IMR-90 (cell line): ENCODE measurements around the gene LARP1B. TPM values are rescaled to one million over a fixed set of nuclear protein-coding genes. Genes with fewer than 3 reads are reported as not detected.

ENCODE experiments used
- ATAC-seq: fragments of 200-7000 bp; cut with Tn5 transposase; 2 replicates; pipeline ENCODE4 v1.9.1; 2020; ENCODE audit warnings: low read depth, mild to moderate bottlenecking, moderate library complexity
- BruUV-seq: library from RNA; stranded (reverse); fragments of 400-500 nt; replicated peaks from 2 replicates; lab custom pipeline; 2021; lab: Mats Ljungman, UMichigan
- CTCF ChIA-PET: fragments of 300-600 bp; formaldehyde crosslinking; extraction: SDS; loops from one replicate; lab custom pipeline; 2021; ENCODE audit warnings: antibody characterized with exemption; lab: Yijun Ruan, JAX
- POLR2A ChIA-PET: fragments of 300-600 bp; sonication (Branson Sonifier 250); formaldehyde crosslinking; loops from one replicate; lab custom pipeline; 2022; ENCODE audit warnings: antibody characterized with exemption; ENCODE audit not compliant: unreplicated experiment; lab: Charles Lee
- DNase-seq: peaks from one replicate; pipeline ENCODE4 v3.0.0; 2013
- H2AFZ ChIP-seq: replicated peaks from 2 replicates; pipeline ENCODE3; 2013; ENCODE audit warnings: low read length, mild to moderate bottlenecking; ENCODE audit not compliant: poor library complexity
- H2AK5ac ChIP-seq: 2 replicates; pipeline ENCODE4 v1.6.1; 2013; ENCODE audit warnings: low read depth, low read length, inconsistent platforms
- H2AK9ac ChIP-seq: replicated peaks from 2 replicates; pipeline ENCODE3; 2013; ENCODE audit warnings: mild to moderate bottlenecking, low read depth, low read length, moderate library complexity; ENCODE audit not compliant: poor library complexity
- H2BK120ac ChIP-seq: 2 replicates; pipeline ENCODE4 v1.6.1; 2013; ENCODE audit warnings: low read depth, low read length, inconsistent platforms
- H2BK15ac ChIP-seq: 3 replicates; pipeline ENCODE4 v1.6.1; 2013; ENCODE audit warnings: low read depth, low read length, inconsistent platforms
- H2BK20ac ChIP-seq: 2 replicates; pipeline ENCODE4 v1.6.1; 2013; ENCODE audit warnings: low read depth, mild to moderate bottlenecking, inconsistent platforms, low read length, moderate library complexity
- H2BK5ac ChIP-seq: 2 replicates; pipeline ENCODE4 v1.6.1; 2013; ENCODE audit warnings: mild to moderate bottlenecking, low read depth, low read length, inconsistent platforms; ENCODE audit not compliant: poor library complexity, severe bottlenecking
- H3K14ac ChIP-seq: replicated peaks from 2 replicates; pipeline ENCODE4 v1.6.1; 2013; ENCODE audit warnings: low read depth, low read length, inconsistent platforms
- H3K18ac ChIP-seq: 2 replicates; pipeline ENCODE4 v1.6.1; 2013; ENCODE audit warnings: low read depth, low read length, control low read depth
- H3K23ac ChIP-seq: 2 replicates; pipeline ENCODE4 v1.6.1; 2013; ENCODE audit warnings: low read depth, low read length, inconsistent platforms
- H3K27ac ChIP-seq: 2 replicates; pipeline ENCODE4 v1.5.1; 2013; ENCODE audit warnings: mild to moderate bottlenecking, control low read depth, low read length; ENCODE audit not compliant: insufficient read depth
- H3K27me3 ChIP-seq: 2 replicates; pipeline ENCODE4 v1.6.1; 2013; ENCODE audit warnings: low read length; ENCODE audit not compliant: control insufficient read depth, insufficient read depth
- H3K36me3 ChIP-seq: 2 replicates; pipeline ENCODE4 v1.6.1; 2013; ENCODE audit warnings: low read length, mixed read lengths; ENCODE audit not compliant: control insufficient read depth, insufficient read depth
- H3K4ac ChIP-seq: 2 replicates; pipeline ENCODE4 v1.6.1; 2013; ENCODE audit warnings: low read depth, low read length, inconsistent platforms
- H3K4me1 ChIP-seq: 2 replicates; pipeline ENCODE4 v1.6.1; 2013; ENCODE audit warnings: low read length, mixed read lengths; ENCODE audit not compliant: control insufficient read depth, insufficient read depth
- H3K4me2 ChIP-seq: 2 replicates; pipeline ENCODE4 v1.6.1; 2013; ENCODE audit warnings: low read depth, mild to moderate bottlenecking, control low read depth, low read length, moderate library complexity
- H3K4me3 ChIP-seq: 2 replicates; pipeline ENCODE4 v1.5.1; 2013; ENCODE audit warnings: low read depth, mild to moderate bottlenecking, control low read depth, low read length, moderate library complexity; ENCODE audit not compliant: insufficient read depth
- H3K56ac ChIP-seq: 2 replicates; pipeline ENCODE4 v1.6.1; 2013; ENCODE audit warnings: low read length, inconsistent platforms; ENCODE audit not compliant: insufficient read depth; ENCODE audit errors: extremely low read depth
- H3K79me1 ChIP-seq, 2 experiments: 2 replicates each; pipeline ENCODE4 v1.6.1; 2013; ENCODE audit warnings: low read length in 2 of 2, inconsistent platforms in 1 of 2, low read depth in 1 of 2
- H3K9ac ChIP-seq: 2 replicates; pipeline ENCODE4 v1.6.1; 2013; ENCODE audit warnings: low read depth, low read length, control low read depth
- H3K9me1 ChIP-seq: 2 replicates; pipeline ENCODE4 v1.6.1; 2013; ENCODE audit warnings: low read length, inconsistent platforms; ENCODE audit not compliant: insufficient read depth
- H3K9me3 ChIP-seq: 2 replicates; pipeline ENCODE4 v1.6.1; 2013; ENCODE audit warnings: low read length; ENCODE audit not compliant: control insufficient read depth, insufficient read depth
- H4K20me1 ChIP-seq: 2 replicates; pipeline ENCODE4 v1.6.1; 2013; ENCODE audit warnings: low read length, inconsistent platforms; ENCODE audit not compliant: insufficient read depth
- H4K5ac ChIP-seq: 2 replicates; pipeline ENCODE4 v1.6.1; 2013; ENCODE audit warnings: mild to moderate bottlenecking, low read depth, low read length, control low read depth
- H4K8ac ChIP-seq, 2 experiments: 2 replicates each; pipeline ENCODE4 v1.6.1; 2013; ENCODE audit warnings: low read depth in 2 of 2, low read length in 2 of 2, control low read depth in 1 of 2, inconsistent platforms in 1 of 2
- H4K91ac ChIP-seq: 2 replicates; pipeline ENCODE4 v1.6.1; 2013; ENCODE audit warnings: low read depth, low read length, inconsistent platforms; ENCODE audit not compliant: insufficient read depth
- BHLHE40 ChIP-seq: fragments of 150-350 bp; IDR thresholded peaks from 2 replicates; pipeline ENCODE4 v1.6.1; 2016; ENCODE audit warnings: mild to moderate bottlenecking, low read depth, low read length
- CEBPB ChIP-seq: IDR thresholded peaks from 2 replicates; pipeline ENCODE4 v1.6.1; 2012; ENCODE audit warnings: low read depth, low read length, improper control_type of control experiment
- FOS ChIP-seq: fragments of 150-350 bp; IDR thresholded peaks from 2 replicates; pipeline ENCODE4 v1.6.1; 2016; ENCODE audit warnings: low read depth, low read length
- MAFK ChIP-seq: IDR thresholded peaks from 2 replicates; pipeline ENCODE4 v1.6.1; 2012; ENCODE audit warnings: low read depth, low read length, improper control_type of control experiment
- RAD21 ChIP-seq: IDR thresholded peaks from 2 replicates; pipeline ENCODE4 v1.6.1; 2012; ENCODE audit warnings: low read length, improper control_type of control experiment
- RCOR1 ChIP-seq: IDR thresholded peaks from 2 replicates; pipeline ENCODE4 v1.6.1; 2012; ENCODE audit warnings: mild to moderate bottlenecking, low read length, improper control_type of control experiment; ENCODE audit not compliant: insufficient replicate concordance
- WGBS, 2 experiments: methylation state at CpG; one replicate each; pipeline versions ENCODE4 v1.1.5 to v1.1.7; 2013; ENCODE audit warnings: missing lambda C conversion rate in 2 of 2; ENCODE audit not compliant: insufficient read length in 1 of 2; ENCODE audit errors: extremely low coverage in 2 of 2; 5-methylcytosine and 5-hydroxymethylcytosine counted together
- dilution Hi-C: fragments of 300-500 bp; cut with HindIII; formaldehyde crosslinking; loops from one replicate; pipeline ENCODE4 v1.14.3; 2018; ENCODE audit warnings: low sequenced_read_pairs; ENCODE audit not compliant: unreplicated experiment
- in situ Hi-C: fragments of 300-500 bp; cut with MboI; formaldehyde crosslinking; loops from 3 replicates; pipeline ENCODE4 v1.14.3; 2019; ENCODE audit warnings: low sequenced_read_pairs, inconsistent platforms, mixed read lengths
- intact Hi-C: fragments of 100-400 bp; cut with micrococcal nuclease; formaldehyde crosslinking; loops from 2 replicates; pipeline ENCODE4 v1.10.0; 2022
- polyA plus RNA-seq, 3 experiments: library from polyadenylated mRNA; depleted of rRNA; stranded (reverse); fragments of >200 nt; gene quantifications; 2 replicates each; pipeline ENCODE4 v1.2.3, GENCODE V29; 2012; ENCODE audit warnings: low replicate concordance in 1 of 3
- total RNA-seq: library from RNA; depleted of rRNA; stranded (reverse); fragments of >200 nt; gene quantifications from 2 replicates; pipeline ENCODE4 v1.2.3, GENCODE V29; 2012

Gene LARP1B
- total and polyA plus RNA-seq, 2 of the 4 experiments (the other 2 are of a cell fraction), result 8.8 to 11.1 TPM

DNA sequence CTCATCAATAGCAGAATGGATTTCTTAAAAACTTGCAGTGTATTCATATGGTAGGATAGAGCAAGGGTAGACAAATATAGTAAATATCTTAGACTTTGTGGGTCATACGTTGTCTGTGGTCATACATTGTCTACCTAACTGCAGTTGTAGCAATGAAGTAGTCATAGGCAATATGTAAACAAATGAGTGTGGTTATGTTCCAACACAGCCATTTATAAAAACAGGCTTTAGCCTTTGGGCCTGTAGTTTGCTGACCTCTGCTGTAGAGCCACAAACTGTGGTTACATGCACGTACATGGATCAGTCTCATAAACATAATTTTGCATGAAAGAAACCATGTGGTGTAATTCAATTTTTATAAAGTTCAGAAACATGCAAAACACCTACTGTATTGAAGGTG is 98.9 kb downstream of the LARP1B start:
- peaks cover 14% of the 10 kb centered on the region for H3K4me1 ChIP-seq
- peak; percentile 91 for ATAC-seq

More for the DNA sequence above, 98.9 kb downstream of the LARP1B start:
- Histone ChIP-seq H3K9me3 (no peaks in the 10 kb centered on the region), H2AFZ (no peak overlapping the region), H4K20me1 (no peaks in the 10 kb centered on the region), H2BK5ac (peak overlapping the region; percentile 88), H3K56ac (no peak overlapping the region; the same call in 1 of the 2 replicates), H3K14ac (0 out of 2 replicates have a peak overlapping the region, but pooled peaks have one; percentile 27), H3K23ac (no peak overlapping the region), H3K4ac (0 out of 2 replicates have a peak overlapping the region, but pooled peaks have one; percentile 11), H2AK5ac (no peak overlapping the region), H4K5ac (peak overlapping the region; percentile 57; the same call in 1 of the 2 replicates), H3K9ac (no peak overlapping the region), H3K9me1 (no peaks in the 10 kb centered on the region; the same call in 1 of the 2 replicates), H2BK20ac (peak overlapping the region; percentile 85), H4K8ac (peak overlapping the region in 1 of 2 experiments; percentile 68; a peak in 2 of 4 replicates), H3K79me1 (no peaks in the 10 kb centered on the region; a peak in 1 of 4 replicates), H3K4me3 (no peak overlapping the region), H3K4me2 (peak overlapping the region; percentile 38; the same call in 1 of the 2 replicates), H2AK9ac (no peak overlapping the region), H4K91ac (no peak overlapping the region; the same call in 1 of the 2 replicates), H3K18ac (peak overlapping the region; percentile 37), H3K27ac (peak overlapping the region; percentile 57; the same call in 1 of the 2 replicates), H2BK15ac (no peak overlapping the region), H2BK120ac (peak overlapping the region; percentile 69; the same call in 1 of the 2 replicates), H3K36me3 (peaks cover 7% of the 10 kb centered on the region), H3K27me3 (no peaks in the 10 kb centered on the region)
- in situ Hi-C loops, result no loop called here
- intact Hi-C loops, result no loop called here
- dilution Hi-C loops, result no loop called here
- TF ChIP-seq MAFK (0 out of 2 replicates have a peak, but pooled peaks have one; percentile 30), CEBPB (peak; percentile 76), FOS (peak; percentile 83), BHLHE40 (0 out of 2 replicates have a peak, but pooled peaks have one; percentile 45), RAD21 (peak; percentile 33; the same call in 1 of the 2 replicates), RCOR1 (no peak)
- no TSS peak for BruUV-seq
- DNase-seq, result peak; percentile 97
- ChIA-PET CTCF (interaction anchor here (0.8 to 1.1 kb wide), 2 partner anchors 142 to 414 kb away, joined by 3 read pairs; no protein-coding TSS in a partner anchor), POLR2A (no interaction called here)
- no CpG with 5 or more reads among the region's 2 CpGs for WGBS, 2 experiments
